GM19043 (cell line): ENCODE data around the gene SLC25A29.
"Not testable (repeated sequence)": the region's sequence is repeated elsewhere in the genome, so short reads cannot be mapped to it uniquely, and the experiment has no call there.

ENCODE experiments used
- ATAC-seq: cut with Tn5 transposase; IDR thresholded peaks from one replicate; pipeline ENCODE4 v1.9.1; 2021; ENCODE audit warnings: low read depth; ENCODE audit not compliant: unreplicated experiment

SLC25A29 gene

DNA sequence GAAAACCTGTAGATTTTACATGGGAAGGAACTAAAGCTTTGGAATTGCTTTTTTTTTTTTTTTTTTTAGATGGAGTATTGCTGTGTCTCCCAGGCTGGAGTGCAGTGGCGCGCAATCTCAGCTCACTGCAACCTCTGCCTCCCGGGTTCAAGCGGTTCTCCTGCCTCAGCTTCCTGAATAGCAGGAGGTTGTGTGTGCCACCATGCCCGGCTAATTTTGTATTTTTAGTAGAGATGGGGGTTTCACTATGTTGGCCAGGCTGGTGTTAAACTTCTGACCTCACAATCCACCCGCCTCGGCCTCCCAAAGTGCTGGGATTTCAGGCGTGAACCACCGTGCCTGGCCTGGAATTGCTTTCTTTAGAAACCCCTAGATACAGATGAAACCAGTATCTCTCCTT lies 22.8 kb downstream of the SLC25A29 start:
- not testable (repeated sequence) for ATAC-seq

DNA sequence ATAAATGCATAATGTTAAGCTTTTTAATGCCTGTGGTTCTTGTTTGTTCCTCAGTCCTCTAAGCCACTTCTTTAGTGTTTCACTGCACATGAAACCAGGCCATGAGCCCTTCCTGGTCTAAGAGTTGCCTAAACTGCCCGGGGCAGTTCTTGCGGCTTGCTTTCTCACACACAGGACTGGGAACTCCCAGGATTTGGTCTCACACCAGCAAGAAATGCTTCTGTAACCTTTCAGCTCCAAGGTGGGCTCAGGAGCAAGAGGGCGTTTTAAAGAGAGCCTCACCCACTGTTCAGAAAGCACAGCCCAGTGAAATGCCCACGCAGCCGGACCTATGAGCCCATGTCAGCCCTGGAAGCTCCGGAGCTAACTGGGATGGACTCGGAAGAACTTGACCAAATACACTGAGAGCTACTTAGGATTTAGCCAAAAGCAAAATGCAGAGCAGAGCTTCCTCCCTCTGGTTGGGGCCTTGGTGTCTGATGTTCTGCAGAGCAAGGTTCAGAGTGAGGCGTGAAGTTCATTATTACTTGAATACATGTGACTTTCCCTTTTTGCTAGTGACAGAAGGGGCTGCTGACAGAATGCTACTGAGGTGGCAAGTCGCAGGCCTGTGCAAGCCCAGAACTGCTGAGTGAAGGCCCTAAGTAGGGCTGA lies 23.4 kb downstream of the SLC25A29 start:
- no peak for ATAC-seq

DNA sequence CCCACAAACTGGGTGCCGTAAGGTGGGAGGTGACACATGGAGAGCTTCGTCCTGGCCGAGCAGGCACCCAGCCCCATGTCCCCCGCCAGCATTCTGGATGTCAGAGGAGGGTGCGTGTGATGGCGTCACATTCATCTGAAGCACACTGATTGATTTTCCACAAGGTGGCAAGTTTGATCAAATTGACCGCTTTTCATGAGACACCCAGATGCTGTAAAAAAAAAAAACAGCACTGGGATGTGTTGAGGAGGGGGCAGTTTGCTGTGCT lies 24.2 kb downstream of the SLC25A29 start:
- no peak for ATAC-seq

DNA sequence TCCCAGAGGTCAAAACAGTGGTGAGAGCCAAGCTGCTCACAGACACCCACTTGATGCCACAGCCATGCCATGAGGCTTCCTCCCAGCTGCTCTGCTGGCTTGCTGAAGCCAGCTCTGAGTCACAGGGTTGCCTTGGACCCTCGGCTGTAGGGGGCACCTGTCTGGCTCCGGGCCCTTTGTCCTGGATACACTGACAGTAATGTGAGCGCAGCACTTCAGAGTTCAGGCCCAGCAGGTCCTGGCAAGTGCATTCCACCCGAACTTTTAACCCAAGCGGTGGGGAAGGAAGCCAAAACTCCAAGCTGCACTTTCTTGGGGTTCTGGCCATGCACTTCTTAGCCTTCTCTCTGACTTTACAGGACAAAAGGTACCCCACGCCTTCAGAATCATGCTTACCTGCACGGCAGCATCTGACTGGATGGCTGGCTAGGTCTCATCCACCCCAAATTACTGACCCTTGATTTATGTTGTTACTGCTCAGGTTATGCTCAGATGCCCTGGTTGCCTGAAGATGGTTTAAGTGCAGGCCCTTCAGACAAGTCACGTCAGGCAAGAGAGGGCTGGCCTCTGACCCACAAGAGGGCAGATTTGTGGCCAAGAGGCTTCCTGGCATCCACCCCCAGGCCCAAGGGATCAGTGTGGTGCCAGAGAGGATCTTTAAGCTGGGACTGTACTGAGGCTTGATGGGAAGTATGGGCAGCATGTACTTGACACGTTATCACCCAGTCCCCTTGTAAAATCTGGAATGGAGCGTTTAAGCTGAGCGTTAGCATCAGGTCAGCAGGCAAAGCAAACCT lies 24.8 kb downstream of the SLC25A29 start:
- no peak for ATAC-seq

DNA sequence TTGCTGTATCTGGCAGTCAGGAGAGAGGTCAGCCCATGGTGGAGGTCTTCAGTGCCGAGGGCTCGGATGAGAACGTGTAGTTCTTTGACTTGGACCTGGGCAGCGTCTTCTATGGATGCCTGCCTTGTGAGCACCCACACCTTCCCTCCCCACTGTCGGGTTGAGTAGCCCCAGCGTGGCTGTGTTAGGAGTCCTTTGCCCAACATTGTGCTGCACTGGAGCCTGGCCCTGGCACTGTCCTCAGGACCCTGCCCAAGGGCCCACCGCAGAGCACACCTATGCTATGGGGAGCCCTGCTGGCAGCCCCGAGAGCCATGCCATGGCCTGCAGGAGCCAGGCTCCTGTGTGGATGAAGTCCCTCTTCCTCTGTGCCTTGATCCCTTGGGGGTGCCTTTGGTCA lies 26.7 kb downstream of the SLC25A29 start:
- ATAC-seq, result no peak

DNA sequence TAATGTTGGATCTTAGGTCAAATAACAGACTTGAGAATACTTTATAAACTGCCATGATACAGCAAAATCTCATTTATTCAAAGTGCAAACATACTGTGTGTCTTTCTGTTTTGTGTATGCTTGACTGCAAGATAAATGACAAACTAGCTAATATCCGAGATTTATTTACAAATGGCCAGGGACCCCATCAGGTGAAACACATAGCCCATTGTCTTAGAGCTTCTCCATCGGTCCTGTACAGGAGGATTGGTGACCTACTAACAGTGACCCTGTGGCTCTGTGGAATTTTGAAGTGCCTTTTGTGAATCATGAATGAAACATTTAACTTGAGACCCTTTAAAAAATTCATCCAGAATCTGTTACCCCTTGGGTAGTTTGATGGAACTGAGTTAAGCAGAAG lies 27.1 kb downstream of the SLC25A29 start:
- ATAC-seq, result no peak

DNA sequence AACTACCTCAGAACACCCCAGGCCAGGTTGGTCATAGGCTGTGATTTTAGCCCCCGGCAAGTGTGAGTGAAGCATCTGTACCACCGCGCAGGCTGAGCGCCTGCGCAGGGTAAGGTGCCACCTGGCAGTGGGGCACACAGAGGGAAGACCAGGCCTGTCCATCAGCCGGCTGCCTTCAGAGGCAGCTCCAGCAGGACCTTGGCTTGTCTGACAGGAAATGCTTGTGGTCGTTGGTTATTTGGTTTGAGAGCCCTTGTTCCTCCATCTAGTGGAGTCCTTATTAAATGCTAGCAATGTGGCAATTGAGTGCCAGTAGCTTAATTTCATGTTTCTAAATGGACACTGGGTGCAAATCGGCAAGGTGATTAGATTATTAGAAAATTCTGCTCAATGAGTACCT lies 27.5 kb downstream of the SLC25A29 start:
- peak; percentile 68 for ATAC-seq

DNA sequence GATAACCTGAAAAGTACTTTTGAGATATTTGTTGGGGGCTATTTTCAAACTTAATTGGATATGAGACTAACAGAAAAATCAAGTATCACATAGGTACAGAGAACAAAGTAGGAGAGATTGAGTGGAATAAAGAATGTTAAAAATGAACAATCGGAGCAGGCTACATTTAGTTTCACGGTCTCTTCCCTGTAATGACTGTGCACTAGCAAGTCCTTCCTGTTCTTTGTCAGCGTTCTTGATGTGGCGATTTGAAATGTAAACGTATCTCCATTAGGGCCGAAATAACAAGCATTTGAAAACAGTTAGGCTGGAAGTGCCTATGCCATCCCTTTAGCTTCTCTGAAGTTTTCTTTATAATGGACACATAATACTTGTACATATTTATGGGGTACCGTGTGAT lies 31.0 kb downstream of the SLC25A29 start:
- ATAC-seq, result no peak

DNA sequence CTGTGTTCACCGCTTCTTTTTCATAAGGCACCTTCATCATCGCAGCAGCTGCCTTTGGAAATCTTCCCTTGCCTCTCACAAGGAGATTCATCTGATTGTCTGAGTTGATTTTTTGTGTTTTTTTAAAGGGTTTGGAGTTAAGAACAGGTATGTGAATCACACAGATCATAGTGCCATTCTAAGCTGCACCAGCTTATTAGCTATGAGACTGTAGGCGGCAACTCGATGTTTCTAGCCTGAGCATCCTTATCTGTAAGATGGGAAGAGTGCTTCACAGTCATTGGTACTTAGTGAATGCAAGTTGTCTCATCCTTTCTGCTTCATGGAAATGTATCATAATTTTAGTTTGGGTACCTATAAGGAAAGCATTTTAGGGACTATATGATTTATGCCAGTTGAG lies 32.0 kb downstream of the SLC25A29 start:
- no peak for ATAC-seq

DNA sequence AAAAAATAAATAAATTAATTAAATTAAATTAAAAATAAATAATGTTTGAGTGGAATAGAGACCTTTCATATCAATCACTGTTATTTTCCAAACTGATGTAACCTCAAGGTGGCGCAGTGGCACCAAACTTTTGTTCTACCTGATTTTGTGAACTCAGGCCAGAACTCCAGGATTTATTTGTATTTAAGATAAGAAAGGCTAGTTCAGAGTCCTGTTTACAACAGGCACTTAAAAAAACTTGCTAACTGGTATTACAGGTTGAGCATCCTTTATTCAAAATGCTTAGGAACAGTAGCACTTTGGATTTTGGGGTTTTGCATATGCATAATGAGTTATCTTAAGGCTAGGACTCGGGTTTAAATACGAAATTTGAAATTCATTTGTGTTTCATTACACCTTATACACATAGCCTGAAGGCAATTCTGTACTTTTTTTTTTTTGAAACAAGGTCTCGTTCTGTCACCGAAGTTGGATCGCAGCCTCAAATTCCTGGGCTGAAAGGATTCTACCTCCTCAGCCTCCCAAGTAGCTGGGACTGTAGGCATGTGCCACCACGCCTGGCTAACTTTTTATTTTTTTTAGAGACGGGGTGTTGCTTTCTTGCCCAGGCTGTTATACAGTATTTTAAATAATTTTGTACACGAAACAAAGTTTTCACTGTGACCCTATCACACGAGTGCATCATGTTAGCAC lies 34.9 kb downstream of the SLC25A29 start:
- no peak for ATAC-seq

DNA sequence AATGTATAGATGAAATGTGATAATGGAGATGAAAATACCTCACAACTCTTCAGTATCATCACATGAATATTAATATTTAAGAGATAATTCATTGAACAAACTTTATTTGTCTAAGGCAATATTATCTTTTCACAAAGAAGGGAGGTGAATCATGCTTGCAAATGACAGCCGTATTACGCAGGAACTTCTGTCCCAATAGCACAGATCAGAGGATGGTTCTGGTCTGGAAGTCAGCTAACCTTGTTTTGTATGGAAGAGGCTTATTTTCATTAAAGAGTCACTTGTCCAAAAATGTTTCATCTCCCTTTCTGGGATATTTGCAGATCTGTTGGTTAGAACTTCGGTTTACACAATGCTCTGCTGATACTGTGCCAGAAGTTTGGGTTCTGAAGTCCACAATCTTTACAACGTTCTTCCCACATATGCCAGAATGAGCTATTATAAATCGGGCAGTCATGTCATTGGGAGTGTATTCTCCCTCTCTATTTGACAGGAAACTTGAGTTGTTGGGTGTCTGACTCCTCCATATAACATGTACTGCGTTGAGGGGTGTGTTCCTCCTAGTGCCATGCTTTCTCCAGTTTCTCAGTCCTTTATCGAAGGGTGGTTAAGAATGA lies 37.5 kb downstream of the SLC25A29 start:
- ATAC-seq, result no peak

DNA sequence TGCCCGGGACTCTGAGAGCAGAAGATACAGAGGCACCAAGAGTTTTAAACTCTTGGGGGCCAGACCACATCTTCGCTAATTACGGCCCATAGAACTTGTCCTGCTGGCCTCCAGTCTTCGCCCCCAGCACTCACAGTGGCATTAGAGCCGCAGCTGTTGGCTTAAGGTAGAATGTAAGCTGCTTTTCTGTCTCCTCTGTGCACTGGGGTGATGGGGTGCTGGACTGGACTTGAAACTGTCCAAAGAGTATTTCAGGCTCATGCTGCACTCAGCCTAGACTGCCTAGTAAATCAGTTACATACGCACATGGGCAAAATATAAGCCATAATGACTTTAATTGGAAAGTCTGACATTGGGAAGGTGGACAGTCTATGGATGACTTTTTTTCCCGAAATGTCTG lies 38.3 kb downstream of the SLC25A29 start:
- ATAC-seq, result no peak

DNA sequence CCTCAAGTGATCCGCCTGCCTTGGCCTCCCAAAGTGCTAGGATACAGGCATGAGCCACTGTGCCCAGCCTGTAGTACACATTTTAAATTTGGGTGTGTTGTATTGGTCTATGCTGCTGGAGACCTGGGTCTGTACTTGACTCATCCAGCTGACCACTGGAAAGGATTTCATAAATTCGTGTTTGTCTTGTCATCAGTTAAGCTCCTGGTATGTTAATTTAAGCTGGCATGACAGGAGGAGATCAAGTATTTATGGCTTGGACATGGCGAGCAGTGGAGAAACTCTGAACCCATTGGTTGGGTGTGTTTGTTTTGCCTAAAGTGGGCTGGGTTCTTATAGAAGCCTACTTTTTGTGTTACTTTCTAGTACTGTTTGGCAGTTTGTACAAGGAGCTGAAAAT lies 43.1 kb downstream of the SLC25A29 start:
- ATAC-seq, result no peak

DNA sequence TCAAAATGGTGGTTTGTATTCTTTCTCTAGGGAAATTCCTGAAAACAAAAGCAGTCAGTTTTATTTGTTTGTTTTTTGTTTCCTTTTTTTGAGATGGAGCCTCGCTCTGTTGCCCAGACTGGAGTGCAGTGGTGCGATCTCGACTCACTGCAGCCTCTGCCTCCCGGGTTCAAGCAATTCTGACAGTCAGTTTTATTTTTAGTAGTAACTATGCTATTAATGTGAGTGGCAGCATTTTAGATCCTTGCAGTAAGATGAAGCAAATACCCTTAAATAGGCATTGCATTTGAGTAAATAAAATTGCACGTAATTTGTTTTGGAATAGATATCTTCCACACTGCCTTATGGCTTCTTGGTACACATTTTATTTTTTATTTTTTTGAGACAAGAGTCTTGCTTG lies 43.7 kb downstream of the SLC25A29 start:
- no peak for ATAC-seq

DNA sequence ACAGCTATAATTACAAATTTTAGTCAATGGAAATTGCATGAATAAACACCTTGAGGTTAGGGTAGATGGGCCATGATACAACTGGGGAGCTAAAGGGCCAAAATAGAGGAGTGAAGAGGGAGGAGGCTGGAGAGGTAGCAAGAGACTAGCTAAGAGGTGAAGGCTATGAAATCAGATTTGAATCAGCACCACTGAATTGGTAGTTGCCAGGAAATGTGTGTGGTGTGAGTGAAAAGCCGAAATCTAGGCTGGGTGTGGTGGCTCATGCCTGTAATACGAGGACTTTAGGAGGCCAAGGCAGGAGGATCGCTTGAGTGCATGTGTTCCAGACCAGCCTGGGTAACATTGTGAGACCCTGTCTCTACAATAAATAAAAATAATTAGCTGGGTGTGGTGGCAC lies 44.6 kb downstream of the SLC25A29 start:
- ATAC-seq, result no peak

DNA sequence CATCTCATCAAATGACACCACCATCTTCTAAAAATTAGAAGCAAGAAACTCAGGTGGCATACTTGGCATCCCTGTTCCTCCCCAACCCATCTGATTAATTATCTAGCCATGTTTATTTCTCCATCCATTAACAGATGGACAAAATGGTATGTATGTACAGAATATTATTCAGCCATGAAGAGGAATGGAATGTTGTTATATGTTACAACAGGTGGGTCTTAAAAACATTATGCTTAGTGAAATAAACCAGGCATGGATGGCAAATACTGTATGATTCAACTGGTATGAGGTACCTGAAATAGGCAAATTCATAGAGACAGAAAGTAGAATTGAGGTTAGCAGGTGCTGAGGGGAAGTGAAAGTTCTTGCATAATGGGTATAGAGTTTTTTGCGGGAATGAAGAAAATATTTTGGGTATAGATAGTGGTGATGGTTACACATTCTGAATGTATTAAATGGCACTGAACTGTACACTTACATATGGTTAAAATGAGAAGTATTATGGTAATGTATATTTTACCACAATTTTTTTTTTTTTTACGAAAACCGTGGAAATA lies 49.8 kb downstream of the SLC25A29 start:
- peak; percentile 74 for ATAC-seq

DNA sequence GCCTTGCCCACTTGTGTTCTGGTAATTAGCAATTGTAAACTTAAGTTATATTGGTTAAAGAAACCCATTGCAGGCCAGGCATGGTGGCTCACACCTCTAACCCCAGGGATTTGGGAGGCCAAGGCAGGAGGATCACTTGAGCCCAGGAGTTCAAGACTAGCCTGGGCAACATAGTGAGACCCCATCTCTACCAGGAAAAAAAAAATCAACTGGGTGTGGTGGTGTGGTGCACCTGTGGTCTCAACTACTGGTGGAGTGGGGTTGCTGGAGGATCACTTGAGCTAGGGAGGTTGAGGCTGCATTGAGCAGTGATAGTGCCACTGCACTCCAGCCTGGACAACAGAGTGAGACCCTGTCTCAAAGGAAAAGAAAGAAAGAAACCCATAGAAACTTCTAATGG lies 53.6 kb downstream of the SLC25A29 start:
- ATAC-seq, result no peak

DNA sequence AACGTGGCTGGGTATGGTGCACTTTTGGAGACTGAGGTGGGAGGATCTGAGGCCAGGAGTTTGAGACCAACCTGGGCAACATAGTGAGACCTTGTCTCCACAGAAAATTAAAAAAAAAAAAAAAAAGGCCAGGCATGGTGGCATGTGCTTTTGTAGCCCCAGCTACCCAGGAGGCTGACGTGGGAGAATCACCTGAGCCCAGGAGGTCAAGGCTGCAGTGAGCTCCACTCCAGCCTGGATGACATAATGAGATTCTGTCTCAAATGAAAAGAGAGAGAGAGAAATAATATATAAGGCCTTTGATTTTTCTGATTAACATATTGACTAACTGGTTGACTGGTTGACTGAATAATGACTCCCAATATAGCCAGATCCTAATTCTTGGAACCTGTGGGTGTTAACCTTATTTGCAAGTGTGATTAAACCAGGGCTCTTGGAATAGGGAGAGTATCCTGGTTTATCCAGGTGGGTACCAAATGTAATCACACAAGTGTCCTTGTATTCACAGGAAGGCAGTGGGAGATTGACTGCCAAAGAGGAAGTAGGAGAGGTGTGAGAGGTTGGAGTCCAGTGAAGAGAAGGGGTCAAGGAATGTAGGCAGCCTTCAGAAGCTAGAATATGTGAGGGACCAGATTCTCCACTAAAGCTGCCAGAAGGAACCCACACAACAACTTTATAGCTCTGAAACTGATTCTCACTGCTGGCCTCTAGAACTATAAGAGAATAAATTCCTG lies 55.3 kb downstream of the SLC25A29 start:
- no peak for ATAC-seq

DNA sequence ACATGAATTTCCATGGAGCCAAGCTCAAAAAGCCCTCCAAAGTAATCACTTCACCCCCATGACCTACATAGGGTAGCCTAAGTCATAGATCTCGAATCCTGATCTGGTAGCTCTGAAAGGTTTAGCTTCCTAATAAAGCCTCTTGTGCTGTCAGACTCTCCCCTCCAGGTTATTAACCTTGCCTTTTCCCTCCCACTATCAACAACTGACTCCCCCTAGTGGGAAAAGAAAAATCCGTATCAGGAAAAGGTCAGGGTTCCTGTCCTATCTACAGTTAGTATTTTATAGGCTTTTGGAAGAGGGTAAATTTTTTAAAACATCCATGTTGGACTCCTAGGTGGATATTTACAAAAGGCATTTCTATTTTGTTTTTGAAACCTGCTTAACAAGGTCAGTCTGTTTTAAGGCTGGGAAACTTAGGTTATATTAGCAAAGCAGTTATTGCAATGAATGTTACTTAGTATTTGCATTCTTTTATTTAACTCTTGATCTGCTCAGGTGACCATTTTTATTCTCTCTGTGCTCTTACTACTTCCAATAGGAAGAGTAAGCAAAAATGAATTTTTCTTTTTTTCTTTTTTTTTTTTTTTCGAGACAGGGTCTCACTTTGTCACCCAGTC lies 59.3 kb downstream of the SLC25A29 start:
- ATAC-seq, result no peak

DNA sequence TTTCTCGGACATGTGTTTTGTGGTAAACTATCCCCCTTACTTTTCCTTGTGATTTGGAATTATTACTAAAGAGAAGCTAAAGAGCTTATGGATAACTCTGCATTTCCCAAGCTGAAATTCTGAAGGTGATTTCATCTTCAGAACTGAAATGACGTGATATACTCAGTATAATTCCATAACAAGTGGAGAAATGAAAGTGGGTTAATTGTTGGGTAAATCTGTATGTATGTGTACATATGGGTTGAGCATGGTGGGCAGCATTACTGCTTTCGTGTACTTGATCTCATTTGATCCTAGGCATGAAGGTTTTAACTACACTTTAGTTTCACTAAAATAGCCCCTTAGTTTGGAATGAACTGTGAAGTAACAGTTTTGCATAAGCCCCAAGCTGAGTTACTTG lies 63.2 kb downstream of the SLC25A29 start:
- no peak for ATAC-seq
